K562 (cell line): ENCODE results near the gene TBC1D16. TPM values are rescaled to one million over a fixed set of nuclear protein-coding genes. Genes with fewer than 3 reads are reported as not detected.
A peak's percentile ranks its signal among the peaks of the same experiment; 100 is the strongest.

Experiments used
- ATAC-seq: fragments of 200-7000 bp; cut with Tn5 transposase; 3 replicates; pipeline ENCODE4 v1.9.1; 2020; ENCODE audit warnings: moderate library complexity
- BruUV-seq: library from RNA; stranded (reverse); fragments of 400-500 nt; replicated peaks from 2 replicates; lab custom pipeline; 2021; lab: Mats Ljungman, UMichigan
- CTCF ChIA-PET: fragments of 300-600 bp; formaldehyde crosslinking; extraction: SDS; loops from one replicate; lab custom pipeline; 2021; ENCODE audit warnings: low intra/inter-chr PET ratio; lab: Yijun Ruan, JAX
- POLR2A ChIA-PET: fragments of 300-600, 350-650 bp; sonication (Branson Sonifier 250); formaldehyde crosslinking; extraction: SDS; loops from one replicate; lab custom pipeline; 2021; ENCODE audit warnings: antibody characterized with exemption, inconsistent platforms; lab: Yijun Ruan, JAX
- DNase-seq, 4 experiments: peaks; one replicate each; pipeline versions ENCODE4 v3.0.0 to v3.0.0-alpha.2; 2011 to 2018; ENCODE audit warnings: low spot score in 3 of 4, mixed read lengths in 3 of 4; ENCODE audit errors: extremely low read depth in 1 of 4
- FAIRE-seq: peaks from 2 replicates; lab custom pipeline; 2011; peaks lifted over from hg19 to GRCh38; lab: Jason Lieb, UNC
- H2AFZ ChIP-seq: 2 replicates; pipeline ENCODE4 v1.6.0; 2011; ENCODE audit warnings: low read depth, low read length, control low read depth, inconsistent platforms
- H3K27ac ChIP-seq: fragments of 200-600 bp; 3 replicates; pipeline ENCODE4 v1.8.0; 2011; ENCODE audit warnings: low read depth, mild to moderate bottlenecking, control low read depth, inconsistent platforms, low read length, moderate library complexity, mixed read lengths; ENCODE audit errors: extremely low read depth
- H3K27me3 ChIP-seq, 2 experiments: fragments of 300-600 bp in 1 of 2; 2 replicates in 1 of 2; 3 replicates in 1 of 2; pipeline versions ENCODE4 v1.6.0 to v1.8.0; 2011; ENCODE audit warnings: inconsistent platforms in 2 of 2, low read length in 2 of 2, mild to moderate bottlenecking in 1 of 2, mixed read lengths in 1 of 2, moderate library complexity in 1 of 2; ENCODE audit not compliant: control insufficient read depth in 2 of 2, insufficient read depth in 2 of 2
- H3K36me3 ChIP-seq: fragments of 300-600 bp; 3 replicates; pipeline ENCODE4 v1.8.0; 2011; ENCODE audit warnings: mild to moderate bottlenecking, low read length, inconsistent platforms; ENCODE audit not compliant: control insufficient read depth, insufficient read depth
- H3K4me1 ChIP-seq, 2 experiments: fragments of 200-600 bp in 1 of 2; replicated peaks in 1 of 2; 2 replicates in 1 of 2; 3 replicates in 1 of 2; pipeline versions ENCODE4 v1.5.1 to v1.8.0; 2011; ENCODE audit warnings: inconsistent platforms in 2 of 2, low read length in 2 of 2, mild to moderate bottlenecking in 1 of 2, mixed read lengths in 1 of 2, moderate library complexity in 1 of 2; ENCODE audit not compliant: control insufficient read depth in 2 of 2, insufficient read depth in 2 of 2
- H3K4me2 ChIP-seq: 2 replicates; pipeline ENCODE4 v1.6.1; 2011; ENCODE audit warnings: low read length, control low read depth, inconsistent platforms, mixed read lengths; ENCODE audit not compliant: insufficient read depth
- H3K4me3 ChIP-seq: fragments of 200-600 bp; sonication (generic), shearing (Covaris generic); 2 replicates; pipeline ENCODE4 v1.5.1; 2016; ENCODE audit warnings: control low read depth, inconsistent platforms
- H3K79me2 ChIP-seq: fragments of 200-600 bp; 3 replicates; pipeline ENCODE4 v1.8.0; 2011; ENCODE audit warnings: low read length, inconsistent platforms; ENCODE audit not compliant: control insufficient read depth, insufficient read depth
- H3K9ac ChIP-seq, 2 experiments: 2 replicates each; pipeline versions ENCODE4 v1.6.0 to v1.6.1; 2011; ENCODE audit warnings: low read depth in 2 of 2, low read length in 2 of 2, control low read depth in 1 of 2, inconsistent platforms in 1 of 2, mild to moderate bottlenecking in 1 of 2, mixed read lengths in 1 of 2; ENCODE audit not compliant: insufficient read depth in 1 of 2
- H3K9me1 ChIP-seq: one replicate; pipeline ENCODE4 v1.6.0; 2011; ENCODE audit warnings: inconsistent platforms, mild to moderate bottlenecking, low read length, moderate library complexity; ENCODE audit not compliant: control insufficient read depth, insufficient read depth
- H3K9me3 ChIP-seq: replicated peaks from 2 replicates; pipeline ENCODE4 v1.5.1; 2011; ENCODE audit warnings: low read depth, low read length, inconsistent platforms; ENCODE audit not compliant: control insufficient read depth, insufficient read depth
- H4K20me1 ChIP-seq: replicated peaks from 2 replicates; pipeline ENCODE4 v1.6.1; 2011; ENCODE audit warnings: low read length, inconsistent platforms, mixed read lengths; ENCODE audit not compliant: control insufficient read depth, insufficient read depth
- CBX1 ChIP-seq: sonication (generic); IDR thresholded peaks from 2 replicates; pipeline ENCODE4 v1.6.1; 2016; ENCODE audit warnings: antibody characterized with exemption, low read depth, mild to moderate bottlenecking
- HDAC1 ChIP-seq, 2 experiments: fragments of 450-650 bp; IDR thresholded peaks; 2 replicates each; pipeline ENCODE4 v1.6.1; 2016 to 2017; ENCODE audit warnings: inconsistent platforms in 1 of 2, mild to moderate bottlenecking in 1 of 2, moderate library complexity in 1 of 2
- KAT2B ChIP-seq: IDR thresholded peaks from one replicate; pipeline ENCODE4 v1.6.1; 2012; ENCODE audit warnings: low read depth, mild to moderate bottlenecking, control low read depth, inconsistent platforms, low read length, moderate library complexity
- MYNN ChIP-seq, 2 experiments: sonication (generic); formaldehyde crosslinking in 1 of 2; IDR thresholded peaks; 2 replicates each; pipeline versions ENCODE4 v1.5.0 to v1.6.1; 2016 to 2020; ENCODE audit warnings: antibody characterized with exemption in 1 of 2, missing genetic modification reagents in 1 of 2
- NCOA1 ChIP-seq: fragments of 450-650 bp; IDR thresholded peaks from 2 replicates; pipeline ENCODE4 v1.6.1; 2016; ENCODE audit warnings: low read depth
- NFIC ChIP-seq: fragments of 450-650 bp; IDR thresholded peaks from 2 replicates; pipeline ENCODE4 v1.6.1; 2017; ENCODE audit warnings: mild to moderate bottlenecking, inconsistent platforms
- NFIX ChIP-seq: fragments of 250-450 bp; sonication (Bioruptor Pico); IDR thresholded peaks from 2 replicates; pipeline ENCODE4 v1.4.0; 2020; ENCODE audit warnings: low read depth, mild to moderate bottlenecking, moderate library complexity
- SRSF7 ChIP-seq: fragments of 200-400 bp; formaldehyde crosslinking; optimal IDR thresholded peaks from 2 replicates; pipeline ENCODE3; 2017; ENCODE audit warnings: mild to moderate bottlenecking, low read depth, low read length
- STAG1 ChIP-seq: sonication (generic); formaldehyde crosslinking; IDR thresholded peaks from 2 replicates; pipeline ENCODE4 v1.5.0; 2020; ENCODE audit warnings: missing genetic modification reagents, borderline replicate concordance
- ZNF764 ChIP-seq: fragments of 250-450 bp; sonication (Bioruptor Pico); IDR thresholded peaks from 2 replicates; pipeline ENCODE4 v1.4.0; 2020; ENCODE audit warnings: low read depth, mild to moderate bottlenecking, moderate library complexity
- WGBS: fragments of 100-300 bp; shearing (Covaris generic); methylation state at CpG from one replicate; pipeline ENCODE4 v1.1.6; 2016; ENCODE audit warnings: low coverage, mixed read lengths; ENCODE audit not compliant: insufficient coverage; ENCODE audit errors: missing lambda C conversion rate; 5-methylcytosine and 5-hydroxymethylcytosine counted together
- in situ Hi-C: fragments of 300-500 bp; cut with MboI; formaldehyde crosslinking; loops from 4 replicates; pipeline ENCODE4 v1.15.0; 2018; ENCODE audit warnings: inconsistent platforms, mixed read lengths
- intact Hi-C: fragments of 100-400 bp; cut with micrococcal nuclease; formaldehyde crosslinking; loops from 2 replicates; pipeline ENCODE4 v1.14.2; 2022
- polyA plus RNA-seq, 8 experiments: library from polyadenylated mRNA; depleted of rRNA in 4 of 8; stranded (reverse) in 5 of 8; unstranded in 3 of 8; fragments of >200 nt; fragmentation: Nextera tagmentation in 2 of 8; fragmentation: Illumina TruSeq in 1 of 8; extraction: Ambion mirVana in 2 of 8; extraction: Trizol in 1 of 8; gene quantifications; 2 replicates each; pipeline versions ENCODE4 v1.2.1 to v1.2.3, GENCODE V29; 2011 to 2014; ENCODE audit warnings: inconsistent platforms in 1 of 8, missing spikeins in 1 of 8
- total RNA-seq, 7 experiments: library from RNA; depleted of rRNA in 6 of 7; stranded (reverse); fragments of >200 nt in 6 of 7; fragmentation: Illumina TruSeq in 2 of 7; extraction: Trizol in 2 of 7; gene quantifications; 2 replicates each; pipeline versions ENCODE4 v1.2.1 to v1.2.3, GENCODE V29; 2011 to 2021; ENCODE audit warnings: low replicate concordance in 1 of 7
- TF ChIP-seq, protein P1 (sequence below): fragments of 450-650 bp; formaldehyde crosslinking; IDR thresholded peaks from 2 replicates; pipeline ENCODE4 v1.4.0; 2020; ENCODE audit warnings: mild to moderate bottlenecking
- TF ChIP-seq, protein P2 (sequence below), 3 experiments: IDR thresholded peaks in 2 of 3; conservative IDR thresholded peaks in 1 of 3; 2 replicates each; pipeline ENCODE4 v1.5.1; 2011 to 2012; ENCODE audit warnings: low read length in 3 of 3, mild to moderate bottlenecking in 3 of 3, control low read depth in 2 of 3, improper control_type of control experiment in 1 of 3, inconsistent platforms in 1 of 3, low read depth in 1 of 3, mixed read lengths in 1 of 3, moderate library complexity in 1 of 3; ENCODE audit not compliant: insufficient read depth in 2 of 3

TBC1D16 gene
- total and polyA plus RNA-seq, 9 of the 15 experiments (the other 6 are each of a cell fraction or from before 2014, with no cell fraction given): 0.01 to 0.20 (median 0.03) TPM; not detected in 1

DNA sequence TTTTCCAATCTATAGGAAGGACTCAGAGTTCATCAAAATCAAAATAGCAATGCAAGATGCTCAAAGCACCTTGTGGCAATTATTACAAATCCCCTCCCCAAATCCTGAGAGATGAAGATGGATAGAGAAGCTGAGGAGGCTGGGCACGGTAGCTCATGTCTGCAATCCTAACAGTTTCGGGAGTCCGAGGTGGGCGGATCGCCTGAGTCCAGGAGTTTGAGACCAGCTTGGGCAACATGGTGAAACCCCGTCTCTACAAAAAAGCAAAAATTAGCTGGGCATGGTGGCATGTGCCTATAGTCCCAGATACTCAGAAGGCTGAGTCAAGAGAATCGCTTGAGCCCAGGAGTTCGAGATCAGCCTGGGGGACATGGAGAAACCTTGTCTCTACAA, 8.6 kb downstream of the TBC1D16 start:
- CTCF ChIA-PET: no interaction called here
- TF ChIP-seq NCOA1 (no peak), SRSF7 (no peak), HDAC1 (IDR thresholded peaks at IDR 0.05) (no peak), KAT2B (no peak)
- TF ChIP-seq, all 486 proteins: peak for 0
- intact Hi-C loops (no loop called here), in situ Hi-C loops (no loop called here)
- Histone ChIP-seq H3K27ac (no peak overlapping the region), H3K9ac (no peak overlapping the region), H3K4me2 (no peak overlapping the region), H3K4me1 (peaks cover 0 to 17% of the 10 kb centered on the region in 2 experiments; a peak in 2 of 5 replicates), H3K79me2 (no peaks in the 10 kb centered on the region), H3K27me3 (peaks cover 44 to 87% of the 10 kb centered on the region in 2 experiments), H3K9me1 (no peaks in the 10 kb centered on the region), H4K20me1 (peaks cover 5% of the 10 kb centered on the region), H3K36me3 (no peaks in the 10 kb centered on the region; the same call in 2 of the 3 replicates), H3K4me3 (no peak overlapping the region), H2AFZ (no peak overlapping the region), H3K9me3 (no peaks in the 10 kb centered on the region)
- POLR2A ChIA-PET: interaction anchor here (0.6 to 0.7 kb wide), 4 partner anchors 10 to 357 kb away, joined by 3 read pairs; no protein-coding TSS in a partner anchor
- WGBS: 0% methylated on average over 8 of the region's 8 CpGs
- BruUV-seq: no TSS peak
- DNase-seq (no peak), ATAC-seq (no peak), FAIRE-seq (no peak)

DNA sequence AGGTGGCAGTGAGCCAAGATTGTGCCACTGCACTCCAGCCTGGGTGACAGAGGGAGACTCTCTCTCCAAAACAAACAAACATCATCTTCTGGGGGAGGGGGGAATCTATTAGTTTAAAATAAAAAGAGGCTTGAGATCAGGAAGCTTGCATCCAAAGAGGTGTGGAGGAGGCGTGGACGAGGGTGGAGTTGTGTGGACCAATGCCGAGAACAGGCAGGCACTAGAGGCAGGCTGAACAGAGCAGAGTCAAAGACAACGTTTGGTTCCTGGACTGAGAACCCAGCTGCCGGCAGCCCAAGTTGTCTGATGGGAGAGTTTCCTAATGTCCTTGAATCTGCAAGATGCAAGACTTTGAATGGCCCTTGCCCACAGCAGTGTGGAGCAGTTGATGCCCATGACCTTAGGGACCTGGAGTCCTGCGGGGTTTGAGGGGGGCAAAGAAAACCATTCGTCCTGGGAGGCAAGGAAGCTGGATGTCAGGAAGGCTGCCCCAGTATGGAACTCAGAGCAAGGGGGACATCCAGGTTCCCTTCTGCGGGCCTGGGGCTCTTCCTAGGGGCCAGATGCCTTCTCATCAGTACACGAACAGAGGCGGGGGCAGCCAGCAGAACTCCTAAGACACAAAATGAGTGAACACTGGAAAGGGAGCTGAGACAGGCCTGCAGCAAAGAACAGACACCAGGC, 9.2 kb downstream of the TBC1D16 start:
- intact Hi-C loops: no loop called here
- no peak for FAIRE-seq
- ATAC-seq: no peak
- DNase-seq: no peak
- no peak overlapping the region for H2AFZ ChIP-seq
- TF ChIP-seq NFIC: peak; percentile 67
- TF ChIP-seq STAG1 (CRISPR knock-in tag): no peak
- no peak for TF ChIP-seq MYNN (IDR thresholded peaks at IDR 0.05)
- TF ChIP-seq MYNN (CRISPR knock-in tag; IDR thresholded peaks at IDR 0.05): no peak
- TF ChIP-seq, protein P1, sequence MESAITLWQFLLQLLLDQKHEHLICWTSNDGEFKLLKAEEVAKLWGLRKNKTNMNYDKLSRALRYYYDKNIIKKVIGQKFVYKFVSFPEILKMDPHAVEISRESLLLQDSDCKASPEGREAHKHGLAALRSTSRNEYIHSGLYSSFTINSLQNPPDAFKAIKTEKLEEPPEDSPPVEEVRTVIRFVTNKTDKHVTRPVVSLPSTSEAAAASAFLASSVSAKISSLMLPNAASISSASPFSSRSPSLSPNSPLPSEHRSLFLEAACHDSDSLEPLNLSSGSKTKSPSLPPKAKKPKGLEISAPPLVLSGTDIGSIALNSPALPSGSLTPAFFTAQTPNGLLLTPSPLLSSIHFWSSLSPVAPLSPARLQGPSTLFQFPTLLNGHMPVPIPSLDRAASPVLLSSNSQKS (CRISPR knock-in tag): no peak
- TF ChIP-seq NFIX (CRISPR knock-in tag): no peak
- TF ChIP-seq, protein P2, sequence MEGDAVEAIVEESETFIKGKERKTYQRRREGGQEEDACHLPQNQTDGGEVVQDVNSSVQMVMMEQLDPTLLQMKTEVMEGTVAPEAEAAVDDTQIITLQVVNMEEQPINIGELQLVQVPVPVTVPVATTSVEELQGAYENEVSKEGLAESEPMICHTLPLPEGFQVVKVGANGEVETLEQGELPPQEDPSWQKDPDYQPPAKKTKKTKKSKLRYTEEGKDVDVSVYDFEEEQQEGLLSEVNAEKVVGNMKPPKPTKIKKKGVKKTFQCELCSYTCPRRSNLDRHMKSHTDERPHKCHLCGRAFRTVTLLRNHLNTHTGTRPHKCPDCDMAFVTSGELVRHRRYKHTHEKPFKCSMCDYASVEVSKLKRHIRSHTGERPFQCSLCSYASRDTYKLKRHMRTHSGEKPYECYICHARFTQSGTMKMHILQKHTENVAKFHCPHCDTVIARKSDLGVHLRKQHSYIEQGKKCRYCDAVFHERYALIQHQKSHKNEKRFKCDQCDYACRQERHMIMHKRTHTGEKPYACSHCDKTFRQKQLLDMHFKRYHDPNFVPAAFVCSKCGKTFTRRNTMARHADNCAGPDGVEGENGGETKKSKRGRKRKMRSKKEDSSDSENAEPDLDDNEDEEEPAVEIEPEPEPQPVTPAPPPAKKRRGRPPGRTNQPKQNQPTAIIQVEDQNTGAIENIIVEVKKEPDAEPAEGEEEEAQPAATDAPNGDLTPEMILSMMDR (IDR thresholded peaks at IDR 0.05 in 2 of 3, conservative IDR thresholded peaks at IDR 0.05 in 1 of 3; ENCODE audit: insufficient read depth in 2 of 3, low read depth in 1 of 3, low read length in 3 of 3): no peak
- no peak for TF ChIP-seq ZNF764 (CRISPR knock-in tag)
- TF ChIP-seq CBX1: no peak
- TF ChIP-seq, all 486 proteins: peak for 1
- ChIA-PET CTCF (no interaction called here), POLR2A (interaction anchor here (0.7 kb wide), 2 partner anchors 28 to 200 kb away, joined by 3 read pairs; no protein-coding TSS in a partner anchor)
- peaks cover 0 to 17% of the 10 kb centered on the region in 2 experiments; a peak in 2 of 5 replicates for H3K4me1 ChIP-seq
- WGBS: 0% methylated on average over 10 of the region's 10 CpGs
- H3K79me2 ChIP-seq: no peaks in the 10 kb centered on the region
- H4K20me1 ChIP-seq: peaks cover 5% of the 10 kb centered on the region
- no peak overlapping the region for H3K4me3 ChIP-seq
- no peak overlapping the region for H3K4me2 ChIP-seq
- no peak overlapping the region for H3K27ac ChIP-seq
- H3K9ac ChIP-seq: no peak overlapping the region
- no TSS peak for BruUV-seq
- in situ Hi-C loops: no loop called here
- peaks cover 39 to 84% of the 10 kb centered on the region in 2 experiments for H3K27me3 ChIP-seq
- H3K36me3 ChIP-seq: no peaks in the 10 kb centered on the region; the same call in 2 of the 3 replicates
- no peaks in the 10 kb centered on the region for H3K9me3 ChIP-seq
- no peaks in the 10 kb centered on the region for H3K9me1 ChIP-seq
